GM12891 (cell line): ENCODE data around the gene SSU72.

Experiments used
- POLR2A ChIP-seq: IDR thresholded peaks from 2 replicates; pipeline ENCODE4 v1.6.1; 2011; ENCODE audit warnings: low read depth, low read length, control low read depth
- POLR2AphosphoS5 ChIP-seq: IDR thresholded peaks from 2 replicates; pipeline ENCODE4 v1.6.1; 2011; ENCODE audit warnings: low read depth, low read length, control low read depth

DNA sequence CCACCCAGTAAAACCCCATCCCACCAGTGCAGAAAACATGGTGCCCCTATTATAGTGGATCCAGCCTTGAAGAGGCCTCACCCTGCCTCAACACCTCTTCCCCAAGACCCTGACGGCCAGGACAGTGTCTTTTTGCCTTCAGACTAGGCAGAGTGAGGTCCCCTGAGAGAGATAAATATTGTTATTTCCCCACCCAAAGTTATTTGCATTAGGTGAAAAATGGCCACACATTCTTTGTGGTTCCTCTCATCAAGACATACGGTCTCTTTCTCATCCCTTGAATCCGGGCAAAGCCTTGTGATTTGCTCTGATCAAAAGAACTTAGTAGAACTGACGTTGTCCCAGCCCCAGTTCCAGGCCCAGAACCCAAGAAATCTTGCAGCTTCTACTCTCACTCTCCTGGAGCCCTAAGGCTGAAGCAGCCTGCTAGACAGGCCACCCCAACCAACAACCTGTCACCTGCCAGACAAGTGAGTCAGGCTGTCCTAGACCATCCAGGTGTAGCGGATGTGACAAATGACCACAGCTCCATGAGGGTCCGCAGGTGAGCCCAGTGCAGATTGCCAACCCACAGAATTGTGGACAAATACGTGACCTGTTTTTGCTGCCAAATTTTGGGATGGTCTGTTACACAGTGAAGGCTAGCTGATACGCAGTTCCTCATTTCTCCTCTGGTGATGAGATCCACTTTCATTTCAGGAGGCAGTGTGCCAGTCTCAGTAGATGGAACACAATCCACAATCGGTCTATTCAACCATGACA lies 8.1 kb upstream of the SSU72 start:
- TF ChIP-seq POLR2AphosphoS5 (no peak), POLR2A (no peak)
